Activated T-helper 1 cell treated with anti-CD3 and anti-CD28 coated beads, Interleukin-12 subunit alpha, Interleukin-12 subunit beta, Interleukin-2, Interleukin-4 antibody, amounts not matched to agents 30 ng/mL and 10 ng/mL and 1 ng/mL, durations not matched to agents 14 hours and 24 hours and 36 hours (primary cell): Measurements from ENCODE around the gene TTLL11. TPM values are rescaled to one million over a fixed set of nuclear protein-coding genes. Genes with fewer than 3 reads are reported as not detected.

Source experiments
- DNase-seq: peaks from one replicate; pipeline ENCODE4 v3.0.0; 2021; ENCODE audit warnings: low spot score
- H3K27ac Mint-ChIP-seq: one replicate; pipeline ENCODE4 v1.8.0; 2021; ENCODE audit warnings: mild to moderate bottlenecking, mixed read lengths
- H3K27me3 Mint-ChIP-seq: one replicate; pipeline ENCODE4 v1.8.0; 2022; ENCODE audit warnings: mild to moderate bottlenecking, moderate library complexity, mixed read lengths; ENCODE audit not compliant: insufficient read depth
- H3K36me3 Mint-ChIP-seq: one replicate; pipeline ENCODE4 v1.8.0; 2021; ENCODE audit warnings: low read depth, mixed read lengths
- H3K4me1 Mint-ChIP-seq: one replicate; pipeline ENCODE4 v1.8.0; 2021; ENCODE audit warnings: low read depth, mixed read lengths
- H3K4me3 Mint-ChIP-seq: one replicate; pipeline ENCODE4 v1.8.0; 2021; ENCODE audit warnings: mild to moderate bottlenecking, moderate library complexity, mixed read lengths
- H3K9me3 Mint-ChIP-seq: one replicate; pipeline ENCODE4 v1.8.0; 2021; ENCODE audit warnings: mixed read lengths
- intact Hi-C: fragments of 100-400 bp; cut with micrococcal nuclease; formaldehyde crosslinking; loops from one replicate; pipeline ENCODE4 v1.15.1; 2024
- total RNA-seq: library from RNA; stranded (reverse); gene quantifications from 2 replicates; pipeline ENCODE4 v1.2.3, GENCODE V29; 2022

The TTLL11 gene
- total RNA-seq, 1 donor from 2014 or later: 3.0 TPM

DNA sequence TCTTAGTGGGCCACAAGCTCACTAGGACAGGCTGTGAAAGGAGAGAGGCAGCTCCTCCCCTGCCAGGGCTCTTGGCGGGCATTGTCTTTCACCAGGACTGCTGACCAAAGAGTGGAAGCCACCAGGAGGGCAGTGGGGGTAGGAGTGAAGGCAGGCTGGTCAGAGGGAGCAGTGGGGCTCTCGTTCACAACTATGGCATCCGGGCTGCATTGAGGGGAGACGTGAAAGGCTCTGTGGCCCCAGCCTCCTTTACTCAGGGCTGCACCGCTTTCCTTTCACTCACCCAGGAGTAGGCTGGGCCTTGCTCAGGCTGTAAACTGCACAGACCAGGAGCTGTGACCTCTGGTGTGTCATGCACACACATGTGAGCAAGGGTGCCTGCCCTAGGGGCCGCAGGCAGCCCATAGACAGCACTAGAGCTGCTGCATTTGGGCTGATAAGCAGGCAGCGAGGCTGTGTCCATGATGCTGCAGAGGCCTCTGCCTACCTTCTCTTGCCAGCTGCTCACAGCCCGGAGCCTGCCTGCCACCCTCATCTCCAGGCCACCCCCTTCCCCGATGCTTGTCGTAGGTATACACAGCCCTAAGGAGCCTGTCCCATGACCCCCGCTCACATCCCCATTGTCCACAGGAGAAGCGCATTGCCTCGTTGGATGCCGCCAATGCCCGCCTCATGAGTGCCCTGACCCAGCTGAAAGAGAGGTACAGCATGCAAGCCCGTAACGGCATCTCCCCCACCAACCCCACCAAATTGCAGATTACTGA, 311.2 kb downstream of the TTLL11 start:
- Mint-ChIP-seq H3K27me3 (peaks cover 6% of the 10 kb centered on the region), H3K9me3 (no peaks in the 10 kb centered on the region), H3K4me1 (peaks cover 19% of the 10 kb centered on the region), H3K36me3 (no peaks in the 10 kb centered on the region), H3K27ac (no peak overlapping the region), H3K4me3 (no peak overlapping the region)
- intact Hi-C loops: no loop called here
- DNase-seq: no peak

DNA sequence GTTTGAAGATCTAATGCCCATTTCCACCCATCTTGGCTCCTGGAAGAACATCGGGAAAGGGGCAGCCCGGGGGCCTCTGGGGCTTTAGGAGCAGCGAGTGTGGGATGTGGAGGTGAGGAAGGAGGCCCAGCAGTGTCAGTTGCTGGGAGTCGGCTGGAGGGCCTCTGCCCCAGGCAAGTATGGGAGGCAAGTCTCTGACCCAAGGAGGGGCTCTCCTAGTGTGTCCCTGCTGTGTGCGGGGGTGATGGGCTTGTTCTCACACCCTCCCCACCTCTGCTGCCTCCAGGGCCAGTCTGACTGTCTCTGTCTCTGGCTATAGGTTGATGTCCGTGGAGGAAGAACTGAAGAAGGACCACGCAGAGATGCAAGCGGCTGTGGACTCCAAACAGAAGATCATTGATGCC, 312.0 kb downstream of the TTLL11 start:
- peaks cover 8% of the 10 kb centered on the region for H3K27me3 Mint-ChIP-seq
- no peak overlapping the region for H3K4me3 Mint-ChIP-seq
- H3K4me1 Mint-ChIP-seq: peaks cover 19% of the 10 kb centered on the region
- no peaks in the 10 kb centered on the region for H3K36me3 Mint-ChIP-seq
- no peaks in the 10 kb centered on the region for H3K9me3 Mint-ChIP-seq
- no peak overlapping the region for H3K27ac Mint-ChIP-seq
- intact Hi-C loops: no loop called here
- no peak for DNase-seq

DNA sequence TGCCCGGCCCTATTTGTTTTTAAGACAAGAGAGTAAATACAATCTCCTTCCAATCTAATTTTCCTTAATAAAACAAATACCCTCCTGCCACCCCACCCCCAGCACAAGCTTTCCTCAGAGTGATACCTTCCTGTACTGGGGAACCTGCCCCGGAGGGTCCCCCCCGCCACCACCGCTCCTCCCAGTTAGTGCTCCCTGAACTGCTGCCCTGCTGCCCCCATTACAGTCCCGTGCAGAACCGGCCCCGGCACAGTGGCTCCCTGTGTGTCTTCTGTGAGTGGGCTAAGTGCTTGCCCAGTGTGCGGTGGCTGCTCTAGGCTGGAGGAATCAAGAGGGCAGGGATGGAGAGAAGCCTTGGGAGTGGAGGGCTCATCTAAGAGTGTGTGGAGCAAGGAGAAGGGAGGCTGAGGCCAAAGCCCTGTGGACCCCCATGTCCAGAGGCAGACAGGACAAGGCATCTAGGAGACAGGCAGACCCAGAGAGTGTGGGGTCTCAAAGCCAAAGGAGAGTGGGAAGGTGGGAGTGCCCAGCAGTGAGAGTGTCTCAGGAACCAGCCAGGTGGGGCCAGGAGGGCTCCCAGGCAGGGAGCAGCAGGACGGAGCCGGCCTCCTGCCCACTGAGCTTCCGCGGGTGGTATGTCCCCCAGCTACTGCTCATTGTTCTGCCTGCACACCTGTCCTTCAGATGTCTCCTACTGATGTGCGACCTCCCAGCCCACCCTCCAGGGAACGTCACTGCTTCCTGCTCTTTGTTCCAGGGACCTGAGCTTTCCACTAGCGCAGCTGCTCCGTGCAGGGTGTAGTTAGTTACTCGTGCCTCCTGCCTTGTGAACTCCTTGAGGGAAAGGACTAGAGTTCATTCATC, 312.7 kb downstream of the TTLL11 start:
- Mint-ChIP-seq H3K36me3 (no peaks in the 10 kb centered on the region), H3K4me3 (no peak overlapping the region), H3K9me3 (no peaks in the 10 kb centered on the region), H3K4me1 (peaks cover 19% of the 10 kb centered on the region), H3K27me3 (peaks cover 10% of the 10 kb centered on the region), H3K27ac (no peak overlapping the region)
- no peak for DNase-seq
- intact Hi-C loops: no loop called here

DNA sequence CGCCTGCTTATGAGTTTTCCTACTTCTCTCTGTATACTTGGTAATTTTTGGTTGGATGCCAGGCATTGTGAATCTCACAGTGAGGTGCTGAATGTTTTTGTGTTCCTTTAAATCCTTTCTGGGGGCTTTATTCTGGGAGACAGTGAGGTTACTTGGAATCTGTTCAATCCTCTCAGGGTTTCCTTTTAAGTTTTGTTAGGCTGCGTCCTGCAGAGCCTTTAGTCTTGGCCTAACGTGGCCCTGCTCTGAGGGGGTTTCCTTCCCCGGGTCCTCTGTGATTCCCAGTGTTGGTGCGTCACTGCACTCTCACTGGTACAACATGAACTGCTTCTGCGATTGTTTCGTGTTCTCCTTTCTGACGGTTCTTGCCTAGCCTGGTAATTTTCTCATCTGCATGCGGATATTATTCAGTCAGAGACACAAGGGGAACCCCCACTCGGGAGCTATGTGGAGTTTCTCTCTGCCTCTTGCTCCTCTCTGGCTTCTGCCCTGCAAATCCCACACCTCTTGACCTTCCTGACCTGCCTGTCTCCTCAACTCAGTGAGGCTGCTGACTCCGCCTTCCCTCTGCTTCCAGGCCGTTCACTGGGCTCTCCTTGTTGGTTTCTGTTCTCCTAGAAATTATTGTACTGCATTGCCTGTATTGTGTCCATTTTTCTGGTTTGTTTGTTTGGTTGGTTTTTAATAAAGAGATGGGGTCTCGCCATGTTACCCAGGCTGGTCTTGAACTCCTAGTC, 313.6 kb downstream of the TTLL11 start:
- Mint-ChIP-seq H3K4me3 (no peak overlapping the region), H3K27ac (peak overlapping the region; percentile 4), H3K36me3 (no peaks in the 10 kb centered on the region), H3K27me3 (peaks cover 10% of the 10 kb centered on the region), H3K9me3 (no peaks in the 10 kb centered on the region), H3K4me1 (peaks cover 17% of the 10 kb centered on the region)
- no peak for DNase-seq
- intact Hi-C loops: no loop called here

DNA sequence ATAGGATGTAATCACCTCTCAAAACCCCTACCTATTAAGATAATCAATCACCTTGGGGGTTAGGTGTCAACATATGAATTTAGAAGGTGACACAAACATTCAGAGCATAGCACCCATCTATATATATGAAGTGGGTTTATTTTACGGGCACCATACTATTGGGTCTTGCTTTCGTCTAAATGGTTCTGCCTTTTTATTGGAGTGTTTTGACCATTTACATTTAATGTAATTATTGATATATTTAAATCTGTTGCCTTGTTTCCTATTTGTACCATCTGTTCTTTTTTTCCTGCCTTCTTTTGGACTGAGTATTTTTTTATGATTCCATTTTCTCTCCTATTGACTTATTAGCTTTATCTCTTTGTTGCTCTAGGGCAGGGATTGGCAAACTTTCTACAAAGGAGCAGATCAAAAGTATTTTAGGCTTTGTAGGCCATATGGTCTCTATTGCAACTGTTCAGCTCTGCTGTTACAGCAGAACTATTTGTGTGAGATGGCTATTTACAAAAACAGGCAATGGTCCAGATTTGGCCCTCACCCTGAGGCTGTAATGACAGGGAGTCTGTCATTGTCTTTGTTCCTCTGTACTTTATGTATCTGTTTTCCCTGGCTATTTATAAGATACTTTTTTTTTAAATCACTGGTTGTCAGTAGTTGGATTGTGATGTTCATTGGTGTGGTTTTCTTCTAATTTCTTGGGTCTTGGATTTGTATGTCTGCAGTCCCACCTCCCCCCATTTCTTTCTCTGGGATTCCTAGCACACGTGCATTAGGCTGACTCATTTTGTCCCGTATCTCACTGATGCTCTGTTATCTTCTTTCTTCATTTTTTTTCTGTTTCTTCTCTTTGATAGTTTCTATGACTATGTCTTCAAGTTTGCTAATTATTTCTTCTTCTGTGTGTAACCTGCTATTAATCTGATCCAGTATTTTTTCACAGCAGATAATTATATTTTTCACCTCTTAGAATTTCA, 314.6 kb downstream of the TTLL11 start:
- H3K27ac Mint-ChIP-seq: no peak overlapping the region
- no peak overlapping the region for H3K4me3 Mint-ChIP-seq
- intact Hi-C loops: no loop called here
- peaks cover 10% of the 10 kb centered on the region for H3K27me3 Mint-ChIP-seq
- no peaks in the 10 kb centered on the region for H3K9me3 Mint-ChIP-seq
- no peak for DNase-seq
- no peaks in the 10 kb centered on the region for H3K36me3 Mint-ChIP-seq
- peaks cover 7% of the 10 kb centered on the region for H3K4me1 Mint-ChIP-seq

DNA sequence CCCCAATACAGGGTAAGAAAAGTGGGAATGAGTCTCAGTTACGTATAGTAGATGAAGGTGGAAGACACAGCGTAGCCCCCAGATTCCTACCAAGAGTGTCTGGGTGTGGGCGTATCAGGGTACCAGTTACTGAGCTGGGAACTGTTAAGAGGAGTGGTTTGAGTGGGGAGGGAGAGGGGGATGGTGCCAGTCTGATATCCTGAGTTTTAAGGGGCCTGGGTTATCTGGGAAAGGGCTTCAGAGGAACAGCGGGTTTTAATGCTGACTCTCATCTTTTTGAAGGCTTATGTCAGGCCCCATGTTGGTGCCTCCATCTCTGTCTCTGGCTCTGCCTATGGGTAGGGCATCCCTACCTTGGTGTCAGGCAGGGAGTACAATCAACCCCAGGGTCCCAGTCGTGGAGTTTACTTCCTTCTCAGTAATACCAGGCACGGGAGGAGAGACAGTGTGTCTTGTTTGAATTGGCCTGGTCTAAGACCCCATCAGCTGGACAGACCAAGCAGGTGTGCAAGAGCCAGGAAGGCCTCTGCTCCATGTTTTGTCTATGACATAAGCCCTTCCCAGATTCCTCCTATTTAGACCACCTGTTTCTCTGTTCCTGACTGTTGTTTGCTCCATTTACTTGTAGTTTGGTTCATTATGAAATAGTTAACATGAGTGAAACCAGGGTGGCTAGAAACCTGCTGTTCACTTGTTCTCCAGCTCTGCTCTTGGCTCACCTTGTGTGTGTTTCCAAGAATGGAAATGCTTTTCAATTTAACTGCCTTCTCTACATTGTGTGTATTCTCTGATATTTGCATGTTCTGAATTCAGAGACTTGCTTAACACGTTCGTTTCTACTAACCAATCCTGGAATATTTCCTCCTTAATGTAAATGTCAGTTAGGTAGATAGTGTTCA, 316.1 kb downstream of the TTLL11 start:
- H3K4me1 Mint-ChIP-seq: no peaks in the 10 kb centered on the region
- intact Hi-C loops: no loop called here
- no peaks in the 10 kb centered on the region for H3K36me3 Mint-ChIP-seq
- H3K9me3 Mint-ChIP-seq: no peaks in the 10 kb centered on the region
- H3K27ac Mint-ChIP-seq: no peak overlapping the region
- no peak for DNase-seq
- no peak overlapping the region for H3K4me3 Mint-ChIP-seq
- H3K27me3 Mint-ChIP-seq: peaks cover 10% of the 10 kb centered on the region

DNA sequence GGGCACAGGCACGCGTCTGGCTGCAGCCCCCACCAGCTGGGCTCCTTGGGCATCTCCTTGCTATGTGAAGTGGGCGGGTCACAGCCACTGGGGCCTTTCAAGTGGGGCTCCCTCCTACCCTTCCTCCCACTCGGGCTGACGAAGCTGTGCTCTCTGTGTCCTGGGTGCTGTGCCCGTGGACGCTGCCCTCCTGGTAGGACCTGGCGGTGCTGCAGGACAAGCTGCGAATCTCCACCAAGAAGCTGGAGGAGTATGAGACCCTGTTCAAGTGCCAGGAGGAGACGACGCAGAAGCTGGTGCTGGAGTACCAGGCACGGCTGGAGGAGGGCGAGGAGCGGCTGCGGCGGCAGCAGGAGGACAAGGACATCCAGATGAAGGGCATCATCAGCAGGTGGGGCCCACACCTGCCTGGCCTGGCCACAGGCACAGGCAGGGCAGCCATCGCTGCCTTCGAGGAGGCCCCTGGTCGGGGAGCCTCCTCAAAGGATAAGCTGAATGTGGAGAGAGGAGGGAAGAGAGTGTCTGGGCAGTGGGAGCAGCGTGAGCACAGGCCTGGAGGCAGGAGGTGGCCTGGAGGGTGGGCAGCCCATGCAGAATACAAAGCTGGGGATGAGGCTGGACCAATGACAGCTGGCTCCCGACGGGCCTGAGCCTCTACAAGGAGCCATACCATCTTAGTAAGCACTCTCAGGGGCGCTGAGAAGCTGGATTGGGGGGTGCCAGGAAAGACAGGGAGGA, 316.9 kb downstream of the TTLL11 start:
- no peak for DNase-seq
- no peak overlapping the region for H3K4me3 Mint-ChIP-seq
- no peaks in the 10 kb centered on the region for H3K9me3 Mint-ChIP-seq
- intact Hi-C loops: no loop called here
- H3K27ac Mint-ChIP-seq: no peak overlapping the region
- H3K4me1 Mint-ChIP-seq: no peaks in the 10 kb centered on the region
- peaks cover 10% of the 10 kb centered on the region for H3K27me3 Mint-ChIP-seq
- H3K36me3 Mint-ChIP-seq: no peaks in the 10 kb centered on the region

DNA sequence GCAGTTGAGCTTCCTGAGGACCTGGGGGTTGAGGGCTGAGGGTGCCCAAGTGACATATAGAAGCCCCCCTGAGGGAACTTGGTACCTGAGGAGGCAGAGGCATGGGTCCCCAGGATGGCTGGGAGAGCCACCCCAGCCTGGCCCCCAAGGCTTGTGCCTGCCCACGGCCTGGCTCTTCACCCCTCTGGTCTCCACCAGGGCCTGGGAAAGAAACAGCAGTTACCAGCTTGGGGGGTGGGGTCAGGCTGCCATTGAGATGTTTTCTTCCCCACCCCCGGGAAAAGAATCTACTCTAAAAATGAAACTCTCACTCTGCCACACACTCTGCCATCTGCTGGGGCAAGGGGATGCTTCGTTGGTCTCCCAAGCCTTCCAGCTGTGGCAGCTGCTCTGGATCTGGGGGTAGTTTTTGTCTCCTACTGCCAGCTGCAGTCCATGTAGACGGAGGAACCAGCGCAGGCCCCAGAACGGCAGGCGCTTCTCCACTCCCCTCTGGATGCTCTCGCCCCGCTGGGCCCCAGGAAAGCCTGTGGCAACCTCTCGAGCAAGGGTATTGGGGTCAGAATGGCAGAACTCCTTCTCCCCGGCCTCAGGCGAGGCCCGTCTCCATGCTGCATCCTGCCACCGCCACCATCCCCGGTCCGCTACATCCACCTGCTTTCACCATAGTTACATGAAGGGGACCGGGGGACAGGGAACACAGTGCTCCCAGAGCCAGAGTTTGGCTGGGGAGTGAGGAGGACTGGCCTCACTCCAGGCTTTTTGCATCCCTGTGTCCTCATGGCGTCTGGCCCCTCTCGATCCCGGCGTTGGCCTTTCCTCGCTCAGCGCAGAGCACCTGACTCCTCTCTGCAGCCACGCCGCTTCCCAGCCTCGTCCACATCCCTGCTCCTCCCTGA, 318.1 kb downstream of the TTLL11 start:
- H3K4me1 Mint-ChIP-seq: no peaks in the 10 kb centered on the region
- no peaks in the 10 kb centered on the region for H3K36me3 Mint-ChIP-seq

DNA sequence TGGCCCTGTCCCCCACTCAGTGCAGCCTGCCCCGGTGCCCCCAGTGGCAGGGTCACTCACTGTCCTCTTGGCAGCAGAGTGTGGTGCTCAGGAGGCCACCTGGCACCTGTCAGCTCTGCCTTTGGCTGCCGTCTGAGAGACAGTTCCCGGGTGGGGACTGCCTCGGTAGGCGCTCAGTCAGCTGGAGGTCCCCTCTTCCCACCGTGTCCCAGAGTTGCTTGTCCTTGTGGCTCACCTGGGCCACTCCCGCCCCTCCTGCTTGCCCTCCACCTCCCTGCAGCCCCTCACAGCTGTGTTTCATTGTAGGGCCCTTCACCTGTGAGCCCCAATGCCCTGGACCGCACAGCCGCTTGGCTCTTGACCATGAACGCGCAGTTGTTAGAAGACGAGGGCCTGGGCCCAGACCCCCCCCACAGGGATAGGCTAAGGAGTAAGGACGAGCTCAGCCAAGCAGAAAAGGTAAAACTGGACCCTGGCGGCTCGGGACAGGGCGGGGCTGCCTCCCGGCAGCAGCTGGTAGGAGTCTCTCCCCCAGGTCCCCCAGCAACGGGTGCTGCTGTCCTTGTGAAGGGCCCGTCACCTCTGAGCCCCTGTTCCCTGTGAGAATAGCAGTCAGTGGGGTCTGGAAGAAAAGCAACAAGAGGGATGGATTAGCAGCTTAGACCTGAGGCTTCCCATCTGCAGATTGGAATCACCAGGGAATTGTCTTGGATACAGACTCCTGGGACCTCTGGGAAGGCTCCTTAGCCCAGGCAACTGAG, 319.0 kb downstream of the TTLL11 start:
- Mint-ChIP-seq H3K36me3 (no peaks in the 10 kb centered on the region), H3K4me3 (no peak overlapping the region), H3K4me1 (no peaks in the 10 kb centered on the region), H3K27me3 (peaks cover 8% of the 10 kb centered on the region), H3K27ac (no peak overlapping the region), H3K9me3 (no peaks in the 10 kb centered on the region)
- intact Hi-C loops: no loop called here
- no peak for DNase-seq

More for the DNA sequence above, 318.1 kb downstream of the TTLL11 start:
- Mint-ChIP-seq H3K4me3 (no peak overlapping the region), H3K9me3 (no peaks in the 10 kb centered on the region), H3K27me3 (peaks cover 10% of the 10 kb centered on the region), H3K27ac (no peak overlapping the region)
- no peak for DNase-seq
- intact Hi-C loops: no loop called here
